Activated CD4-positive, CD25-positive, alpha-beta regulatory T cell treated with anti-CD3 and anti-CD28 coated beads, Interleukin-2, amount 50 U/mL, for 16 hours (primary cell): ENCODE measurements around the gene SYNJ2BP.

Experiments used
- DNase-seq: peaks from one replicate; pipeline ENCODE4 v3.0.0-alpha.2; 2020; ENCODE audit warnings: low read depth, low spot score

The SYNJ2BP gene

DNA sequence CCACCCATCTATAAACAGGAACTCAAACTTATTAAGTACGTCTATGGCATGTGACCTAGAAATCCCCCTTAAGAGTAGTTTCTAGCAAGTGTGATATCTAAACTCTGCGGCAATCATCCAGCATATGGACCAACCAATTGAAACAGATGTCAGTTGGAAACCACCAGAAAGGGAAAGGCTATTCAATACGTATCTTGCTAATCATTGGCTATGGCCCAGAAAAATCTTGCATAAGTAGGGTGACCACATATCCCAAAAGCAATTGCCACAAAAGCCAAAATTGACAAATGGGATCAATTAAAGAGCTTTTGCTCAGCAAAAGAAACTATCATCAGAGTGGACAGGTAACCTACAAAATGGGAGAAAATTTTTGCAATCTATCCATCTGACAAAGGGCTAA is 24.2 kb downstream of the SYNJ2BP start:
- no peak for DNase-seq

DNA sequence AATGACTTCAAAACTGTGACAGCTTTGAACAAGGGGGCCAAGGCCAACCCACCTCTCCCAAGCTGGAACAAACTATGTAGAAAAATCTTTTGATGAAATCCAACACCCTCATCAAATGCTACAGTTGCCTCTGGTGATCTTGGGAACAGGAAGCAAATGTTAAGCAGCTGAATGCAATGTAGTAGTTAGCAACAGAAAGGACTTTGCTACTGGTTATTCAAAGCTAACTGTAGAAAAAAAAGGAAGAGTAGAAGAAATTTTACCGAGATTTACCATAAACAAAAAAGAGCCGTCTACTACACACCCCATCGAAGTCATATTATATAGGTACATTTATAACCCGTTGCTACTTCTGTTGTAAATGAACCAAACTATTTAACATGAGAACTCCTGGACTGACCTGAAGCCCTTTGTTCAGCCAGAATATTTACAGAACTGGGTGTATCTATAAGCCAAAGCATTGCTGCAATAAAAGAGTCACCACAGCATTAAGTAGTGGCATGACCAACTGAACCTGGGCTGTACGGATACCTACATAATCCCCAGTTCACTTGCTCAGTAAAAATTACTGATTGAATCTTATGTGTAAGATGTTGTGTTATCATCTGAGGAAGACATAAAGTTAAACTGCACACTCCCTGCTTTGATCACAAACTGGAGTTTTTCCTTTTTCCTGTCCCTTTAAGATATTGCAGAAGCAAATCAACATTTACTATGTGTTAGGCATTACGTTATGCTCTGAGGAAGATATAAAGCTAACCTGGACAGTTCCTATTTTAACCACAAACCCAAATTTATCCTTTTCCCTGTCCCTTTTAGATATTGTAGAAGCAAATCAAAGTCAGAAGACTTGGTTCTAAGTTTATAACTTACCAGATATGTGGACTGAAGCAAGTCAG is 25.1 kb downstream of the SYNJ2BP start:
- DNase-seq: no peak

DNA sequence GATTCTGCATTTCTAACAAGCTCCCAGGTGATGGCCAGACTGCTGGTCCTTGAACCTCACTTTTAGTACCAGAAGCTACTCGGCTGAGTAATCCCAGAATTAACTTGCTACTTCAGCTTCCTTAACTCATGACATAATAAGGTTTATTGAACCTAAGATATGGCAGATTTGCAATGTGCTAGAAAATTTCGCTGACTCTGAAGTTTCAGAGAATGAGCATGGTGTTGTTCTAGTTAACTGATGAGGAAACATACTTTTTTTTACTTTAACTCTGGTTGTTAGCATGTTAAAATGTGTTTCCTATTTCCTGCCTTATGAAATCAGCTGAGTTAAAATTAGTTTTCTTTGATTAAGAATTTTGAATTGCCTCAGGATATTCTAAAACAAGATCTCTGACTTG is 34.4 kb downstream of the SYNJ2BP start:
- DNase-seq: no peak

DNA sequence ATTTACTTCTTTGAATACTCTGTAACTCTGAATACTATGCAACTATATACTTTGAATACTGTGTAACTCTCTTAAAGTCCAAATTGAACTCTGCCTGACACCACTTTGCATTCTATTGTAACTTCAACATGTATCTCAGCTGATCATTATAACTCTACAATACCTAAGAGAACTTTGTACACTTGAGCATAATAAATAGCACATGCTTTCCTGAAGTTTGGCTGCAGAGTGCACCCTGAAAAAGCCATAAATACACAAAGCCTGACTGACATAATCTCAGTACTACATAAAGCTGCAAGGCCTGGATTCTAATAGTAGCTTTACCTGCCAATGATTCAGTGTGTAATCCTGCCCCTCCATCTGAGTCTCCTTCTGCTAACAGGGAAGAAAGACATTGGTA is 36.1 kb downstream of the SYNJ2BP start:
- DNase-seq: no peak

- DNase-seq: no peak
Measured at GRCh38 chr14:70378696-70379095, 38.2 kb downstream of the SYNJ2BP start.
